NT2/D1 (cell line): ENCODE measurements around the gene LEF1.

Experiments used
- YY1 ChIP-seq: IDR thresholded peaks from 2 replicates; pipeline ENCODE4 v1.6.1; 2011; ENCODE audit not compliant: insufficient read length, insufficient read depth
- ZNF274 ChIP-seq: IDR thresholded peaks from 2 replicates; pipeline ENCODE4 v1.6.1; 2011; ENCODE audit warnings: mild to moderate bottlenecking, low read depth, low read length

- TF ChIP-seq ZNF274 (no peak), YY1 (no peak)
Observed at GRCh38 chr4:108030332-108030731, 138.4 kb downstream of the LEF1 start.
